ENCODE data around the gene PSG11. TPM values are rescaled to one million over a fixed set of nuclear protein-coding genes. Genes with fewer than 3 reads are reported as not detected.

The PSG11 gene
- total RNA-seq: not detected in 2 replicates

GRCh38 chr19:43026369-43026768 is at the start of gene PSG11:
TSS of gene PSG11 (minus strand) at chr19:43026469. CDS start at chr19:43026372, 97 bp downstream.

Other genes with a start within 250 kb of the PSG11 start
- not detected in 2 replicates for gene PSG1, start 146.8 kb downstream of the PSG11 start, total RNA-seq
- gene PSG6, start 108.6 kb downstream of the PSG11 start, total RNA-seq: not detected in 2 replicates
- gene PSG7, start 89.3 kb downstream of the PSG11 start, total RNA-seq: not detected in 2 replicates
- not detected in 2 replicates for gene PSG2, start 56.2 kb upstream of the PSG11 start, total RNA-seq
- gene PSG5, start 160.1 kb upstream of the PSG11 start, total RNA-seq: not detected in 2 replicates
- gene PSG4, start 179.2 kb upstream of the PSG11 start, total RNA-seq: 0.20 and 2.1 TPM in 2 replicates
- not detected in 2 replicates for gene PSG9, start 243.1 kb upstream of the PSG11 start, total RNA-seq